Skeletal muscle satellite cell (primary cell): ENCODE results near the gene ZIM2. TPM values are rescaled to one million over a fixed set of nuclear protein-coding genes. Genes with fewer than 3 reads are reported as not detected.

ENCODE experiments used
- H3K27me3 ChIP-seq: 2 replicates; pipeline ENCODE4 v1.7.0; 2013; ENCODE audit warnings: low read length; ENCODE audit not compliant: control insufficient read depth, insufficient read depth
- H3K36me3 ChIP-seq: 2 replicates; pipeline ENCODE4 v1.7.0; 2013; ENCODE audit warnings: mild to moderate bottlenecking, control low read depth, low read length; ENCODE audit not compliant: insufficient read depth
- H3K4me1 ChIP-seq: 2 replicates; pipeline ENCODE4 v1.7.0; 2013; ENCODE audit warnings: low read length; ENCODE audit not compliant: control insufficient read depth, insufficient read depth
- H3K4me2 ChIP-seq: 2 replicates; pipeline ENCODE4 v1.7.0; 2013; ENCODE audit warnings: mild to moderate bottlenecking, low read length
- H3K4me3 ChIP-seq: 2 replicates; pipeline ENCODE4 v1.7.0; 2013; ENCODE audit warnings: low read length
- H3K9ac ChIP-seq: 2 replicates; pipeline ENCODE4 v1.7.0; 2013; ENCODE audit warnings: mild to moderate bottlenecking, low read depth, low read length, moderate library complexity
- H3K9me3 ChIP-seq: replicated peaks from 2 replicates; pipeline ENCODE4 v1.7.0; 2013; ENCODE audit warnings: mild to moderate bottlenecking, control low read depth, low read length
- small RNA-seq: library from RNA; depleted of rRNA; stranded (forward); fragments of <200 nt; gene quantifications from one replicate; pipeline ENCODE3, GENCODE V24; 2012

ZIM2 gene

GRCh38 chr19:56727677-56728076, 112.8 kb downstream of the ZIM2 start:
- H3K27me3 ChIP-seq = no peaks in the 10 kb centered on the region

GRCh38 chr19:56725829-56726424, 114.6 kb downstream of the ZIM2 start:
- no peak overlapping the region for H3K4me2 ChIP-seq
- no peak overlapping the region for H3K4me3 ChIP-seq
- H3K36me3 ChIP-seq = no peaks in the 10 kb centered on the region
- H3K27me3 ChIP-seq = no peaks in the 10 kb centered on the region
- peaks cover 7% of the 10 kb centered on the region for H3K9me3 ChIP-seq
- no peak overlapping the region for H3K9ac ChIP-seq
- no peaks in the 10 kb centered on the region for H3K4me1 ChIP-seq

More at GRCh38 chr19:56727677-56728076, 112.8 kb downstream of the ZIM2 start:
- H3K9me3 ChIP-seq = peaks cover 7% of the 10 kb centered on the region
- no peak overlapping the region for H3K4me2 ChIP-seq
- H3K4me1 ChIP-seq = no peaks in the 10 kb centered on the region
- no peak overlapping the region for H3K9ac ChIP-seq
- H3K4me3 ChIP-seq = no peak overlapping the region
- H3K36me3 ChIP-seq = no peaks in the 10 kb centered on the region

Small RNA genes lying within 50 kb of the gene (small RNA-seq; reads per million reads assigned to genes)
- gene AC006115.2 = not detected
